HG03432 (cell line): Measurements from ENCODE around the gene NUBPL.
"Not testable (repeated sequence)": the region's sequence is repeated elsewhere in the genome, so short reads cannot be mapped to it uniquely, and the experiment has no call there.

Experiments used
- ATAC-seq: cut with Tn5 transposase; IDR thresholded peaks from one replicate; pipeline ENCODE4 v1.9.1; 2021; ENCODE audit warnings: mild to moderate bottlenecking, moderate library complexity; ENCODE audit not compliant: unreplicated experiment

NUBPL gene

GRCh38 chr14:31668348-31668747 lies 107.1 kb downstream of the NUBPL start:
- ATAC-seq = no peak

GRCh38 chr14:31672709-31673108 lies 111.5 kb downstream of the NUBPL start:
- ATAC-seq = no peak

GRCh38 chr14:31677052-31677451 lies 115.8 kb downstream of the NUBPL start:
- ATAC-seq = no peak

GRCh38 chr14:31677630-31678029 lies 116.4 kb downstream of the NUBPL start:
- ATAC-seq = no peak

- no peak for ATAC-seq
Measured at GRCh38 chr14:31678421-31679249, 117.4 kb downstream of the NUBPL start.

GRCh38 chr14:31682768-31683167 lies 121.6 kb downstream of the NUBPL start:
- no peak for ATAC-seq

GRCh38 chr14:31687726-31688125 lies 126.5 kb downstream of the NUBPL start:
- no peak for ATAC-seq

- ATAC-seq = no peak
Measured at GRCh38 chr14:31690056-31690455, 128.9 kb downstream of the NUBPL start.

GRCh38 chr14:31692376-31692781 lies 131.2 kb downstream of the NUBPL start:
- no peak for ATAC-seq

- no peak for ATAC-seq
Measured at GRCh38 chr14:31696378-31696777, 135.2 kb downstream of the NUBPL start.

GRCh38 chr14:31699809-31700208 lies 138.6 kb downstream of the NUBPL start:
- ATAC-seq = no peak

GRCh38 chr14:31700282-31701074 lies 139.3 kb downstream of the NUBPL start:
- no peak for ATAC-seq

GRCh38 chr14:31702130-31702529 lies 140.9 kb downstream of the NUBPL start:
- ATAC-seq = no peak

GRCh38 chr14:31703056-31703455 lies 141.9 kb downstream of the NUBPL start:
- ATAC-seq = no peak

GRCh38 chr14:31705731-31706130 lies 144.5 kb downstream of the NUBPL start:
- no peak for ATAC-seq

GRCh38 chr14:31708661-31709060 lies 147.5 kb downstream of the NUBPL start:
- not testable (repeated sequence) for ATAC-seq

GRCh38 chr14:31712244-31713127 lies 151.3 kb downstream of the NUBPL start:
- no peak for ATAC-seq

- no peak for ATAC-seq
Measured at GRCh38 chr14:31716208-31716607, 155.0 kb downstream of the NUBPL start.

GRCh38 chr14:31717294-31718085 lies 156.3 kb downstream of the NUBPL start:
- no peak for ATAC-seq

- ATAC-seq = no peak
Measured at GRCh38 chr14:31718585-31718984, 157.4 kb downstream of the NUBPL start.
